Stomach (tissue), 4 donors: ENCODE measurements around the gene LEKR1.

Source experiments
- CTCF ChIP-seq, 7 experiments: fragments of 450-650 bp in 4 of 7; fragments of 200-600 bp in 3 of 7; sonication (generic) in 3 of 7; IDR thresholded peaks; one replicate each; pipeline ENCODE4 v1.5.1; 2016 to 2019; ENCODE audit warnings: antibody characterized with exemption in 7 of 7, control low read depth in 2 of 7, mild to moderate bottlenecking in 1 of 7
- POLR2A ChIP-seq, 4 donors: fragments of 450-650 bp; IDR thresholded peaks; one replicate each; pipeline ENCODE4 v1.6.1; 2016; ENCODE audit warnings: antibody characterized with exemption in 4 of 4, control low read depth in 2 of 4, mild to moderate bottlenecking in 1 of 4, moderate library complexity in 1 of 4

GRCh38 chr3:156788846-156789245 lies 37.3 kb upstream of the LEKR1 start:
- no peak for TF ChIP-seq POLR2A (IDR thresholded peaks at IDR 0.05)
- no peak for TF ChIP-seq CTCF (IDR thresholded peaks at IDR 0.05)
